HG02588 (cell line): ENCODE results near the gene SBNO2.
"Not testable (repeated sequence)": the region's sequence is repeated elsewhere in the genome, so short reads cannot be mapped to it uniquely, and the experiment has no call there.

Source experiments
- ATAC-seq: cut with Tn5 transposase; IDR thresholded peaks from one replicate; pipeline ENCODE4 v1.9.1; 2021; ENCODE audit warnings: mild to moderate bottlenecking, moderate library complexity; ENCODE audit not compliant: unreplicated experiment

Gene SBNO2

GRCh38 chr19:1206864-1207450 is 32.9 kb upstream of the SBNO2 start:
- ATAC-seq, result no peak

GRCh38 chr19:1206150-1206863 is 32.2 kb upstream of the SBNO2 start:
- peak; percentile 4 for ATAC-seq

- ATAC-seq, result peak; percentile 87
Measured at GRCh38 chr19:1205114-1206099, 31.3 kb upstream of the SBNO2 start, which contains the start of gene STK11. Gene STK11 (plus strand): TSS chr19:1205778. CDS start chr19:1206914, 1,136 bp downstream.

GRCh38 chr19:1200614-1201013 is 26.5 kb upstream of the SBNO2 start:
- not testable (repeated sequence) for ATAC-seq

- no peak for ATAC-seq
Measured at GRCh38 chr19:1199531-1199930, 25.5 kb upstream of the SBNO2 start.

GRCh38 chr19:1189419-1189818 is 15.4 kb upstream of the SBNO2 start:
- no peak for ATAC-seq

GRCh38 chr19:1183543-1184172 is 9.6 kb upstream of the SBNO2 start:
- ATAC-seq, result no peak

GRCh38 chr19:1182727-1183126 is 8.7 kb upstream of the SBNO2 start:
- ATAC-seq, result no peak

GRCh38 chr19:1182068-1182467 is 8.0 kb upstream of the SBNO2 start:
- no peak for ATAC-seq

GRCh38 chr19:1181606-1182005 is 7.5 kb upstream of the SBNO2 start:
- ATAC-seq, result no peak

- ATAC-seq, result no peak
Measured at GRCh38 chr19:1177322-1178114, 3.5 kb upstream of the SBNO2 start.

GRCh38 chr19:1173159-1173844 is 766 bp downstream of the SBNO2 start:
- ATAC-seq, result no peak

GRCh38 chr19:1172353-1173158 is 1.5 kb downstream of the SBNO2 start:
- ATAC-seq, result no peak

- ATAC-seq, result no peak
Measured at GRCh38 chr19:1171755-1172352, 2.2 kb downstream of the SBNO2 start.

GRCh38 chr19:1170938-1171754 is 2.9 kb downstream of the SBNO2 start:
- ATAC-seq, result no peak

- ATAC-seq, result no peak
Measured at GRCh38 chr19:1169921-1170885, 3.9 kb downstream of the SBNO2 start.
